HG03039 (cell line): Measurements from ENCODE around the gene PLEKHH3.
"Not testable (repeated sequence)": the region's sequence is repeated elsewhere in the genome, so short reads cannot be mapped to it uniquely, and the experiment has no call there.

Source experiments
- ATAC-seq: cut with Tn5 transposase; IDR thresholded peaks from one replicate; pipeline ENCODE4 v1.9.1; 2021; ENCODE audit warnings: mild to moderate bottlenecking, moderate library complexity; ENCODE audit not compliant: unreplicated experiment

PLEKHH3 gene

DNA sequence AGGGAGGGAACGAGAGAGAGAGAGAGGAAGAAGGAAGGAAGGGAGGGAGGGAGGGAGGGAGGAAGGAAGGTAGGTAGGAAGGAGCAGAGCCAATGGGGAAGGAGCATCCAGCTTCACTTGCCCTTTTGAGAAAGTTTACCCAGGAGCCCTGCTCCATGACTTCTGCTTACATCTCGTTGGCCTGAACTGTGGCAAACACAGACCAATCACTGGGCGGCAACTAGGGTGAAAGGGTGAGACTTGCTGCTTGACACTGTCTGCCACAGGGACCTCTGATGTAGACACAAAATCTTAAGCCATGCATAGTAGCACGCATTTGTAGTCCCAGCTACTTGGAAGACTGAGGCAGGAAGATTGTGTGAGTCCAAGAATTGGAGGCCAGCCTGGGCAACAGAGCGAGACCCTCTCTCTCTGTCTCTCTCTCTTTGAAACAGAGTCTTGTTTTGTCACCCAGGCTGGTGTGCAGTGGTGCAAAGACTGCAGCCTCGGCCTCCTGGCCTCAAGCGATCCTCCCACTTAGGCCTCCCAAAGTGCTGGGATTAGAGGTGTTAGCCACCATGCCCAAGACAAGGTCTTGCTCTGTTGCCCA, 37.2 kb downstream of the PLEKHH3 start:
- no peak for ATAC-seq

- ATAC-seq: no peak
Observed at GRCh38 chr17:42632949-42633444, 43.8 kb downstream of the PLEKHH3 start.

DNA sequence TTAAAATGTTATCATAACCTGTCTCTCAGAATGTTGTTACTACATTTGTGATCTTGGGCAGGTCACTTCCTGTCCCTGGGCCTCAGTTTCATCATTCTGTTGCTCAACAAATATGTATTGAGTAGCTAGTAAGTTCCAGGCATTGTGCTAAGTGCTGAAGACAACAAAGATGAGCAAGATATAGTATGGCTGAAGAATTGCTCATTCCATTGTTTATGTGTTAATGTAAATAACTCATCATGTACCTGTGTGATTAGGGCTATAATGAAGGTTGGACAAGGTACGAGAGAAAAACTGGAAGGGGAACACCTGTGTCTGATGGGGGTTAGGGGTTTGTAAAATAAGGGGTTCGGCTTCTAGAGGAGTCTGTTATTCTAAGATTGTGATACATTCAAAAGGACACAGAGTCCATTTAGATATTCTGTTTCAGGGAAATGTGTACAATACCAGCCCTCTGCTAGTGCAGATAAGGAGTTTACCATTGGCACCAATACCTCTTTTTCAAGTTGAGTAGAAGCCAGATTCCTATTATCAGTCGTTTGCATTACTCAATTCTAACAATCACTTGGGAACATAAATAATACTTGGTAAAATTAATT, 47.3 kb downstream of the PLEKHH3 start:
- ATAC-seq: no peak

- not testable (repeated sequence) for ATAC-seq
Observed at GRCh38 chr17:42627032-42627764, 49.6 kb downstream of the PLEKHH3 start.

DNA sequence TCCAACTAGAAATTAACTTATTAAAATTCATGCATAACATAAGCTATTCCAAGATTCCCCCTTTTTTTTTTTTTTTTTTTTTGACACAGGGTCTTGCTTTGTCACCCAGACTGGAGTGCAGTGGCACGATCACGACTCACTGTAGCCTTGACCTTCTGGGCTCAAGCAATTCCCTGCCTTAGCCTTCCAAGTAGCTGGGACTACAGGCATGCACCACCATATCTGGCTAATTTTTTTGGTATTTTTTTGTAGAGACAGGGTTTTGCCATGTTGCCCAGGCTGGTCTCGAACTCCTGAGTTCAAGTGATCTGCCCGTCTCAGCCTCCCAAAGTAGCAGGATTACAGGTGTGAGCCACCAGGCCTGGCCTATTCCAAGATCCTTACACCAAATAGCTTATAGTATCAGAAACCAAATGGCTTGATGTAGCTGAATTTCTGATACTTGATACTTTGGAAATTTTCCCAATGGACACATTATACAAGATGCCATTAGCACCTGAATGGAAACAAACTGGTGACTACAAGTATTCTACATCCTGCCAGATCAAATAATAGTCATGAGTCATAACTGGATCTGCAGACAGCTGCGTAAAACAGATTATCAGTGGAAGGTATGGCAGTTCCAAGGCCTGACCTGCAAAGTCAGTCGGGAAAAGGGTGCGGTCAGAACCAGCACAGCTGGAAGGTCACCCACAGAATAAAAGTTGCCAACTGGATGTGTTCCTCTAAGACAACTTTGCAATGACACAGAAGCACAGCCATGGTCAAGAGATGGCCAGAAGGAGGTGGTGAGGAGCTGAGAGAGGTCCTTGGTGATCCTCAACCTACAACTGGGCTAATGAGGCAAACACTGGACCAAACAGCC, 52.8 kb downstream of the PLEKHH3 start:
- no peak for ATAC-seq

GRCh38 chr17:42623271-42623670, 53.5 kb downstream of the PLEKHH3 start:
- no peak for ATAC-seq

DNA sequence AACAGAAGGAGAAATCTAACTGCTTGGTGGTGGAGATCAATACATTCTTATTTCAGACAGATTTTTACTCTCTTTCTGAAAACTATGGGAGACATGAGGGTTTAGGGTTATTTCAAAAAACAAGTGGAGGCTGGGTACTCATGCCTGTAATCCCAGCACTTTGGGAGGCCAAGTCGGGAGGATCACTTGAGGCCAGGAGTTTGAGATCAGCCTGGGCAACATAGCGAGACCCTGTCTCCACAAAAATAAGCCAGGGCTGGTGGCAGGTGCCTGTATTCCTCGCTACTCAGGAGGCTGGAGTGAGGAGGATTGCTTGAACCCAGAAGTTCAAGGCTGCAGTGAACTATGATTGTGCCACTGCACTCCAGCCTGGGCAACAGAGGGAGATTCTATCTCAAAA, 54.8 kb downstream of the PLEKHH3 start:
- ATAC-seq: not testable (repeated sequence)

GRCh38 chr17:42618442-42619150, 58.2 kb downstream of the PLEKHH3 start:
- ATAC-seq: peak; percentile 81

- ATAC-seq: no peak
Observed at GRCh38 chr17:42617956-42618431, 58.8 kb downstream of the PLEKHH3 start.
